DND-41 (cell line): ENCODE data around the gene DIAPH2.

ENCODE experiments used
- CTCF ChIP-seq: IDR thresholded peaks from 2 replicates; pipeline ENCODE4 v1.5.1; 2012; ENCODE audit warnings: borderline replicate concordance, low read length, moderate library complexity, mild to moderate bottlenecking; ENCODE audit not compliant: poor library complexity, severe bottlenecking; ENCODE audit errors: extremely low read depth
- EZH2 ChIP-seq: IDR thresholded peaks from 3 replicates; pipeline ENCODE4 v1.6.1; 2012; ENCODE audit warnings: borderline replicate concordance, low read depth, mild to moderate bottlenecking, moderate library complexity, low read length, inconsistent platforms; ENCODE audit not compliant: severe bottlenecking

- TF ChIP-seq CTCF (no peak), EZH2 (no peak)
Measured at GRCh38 chrX:96692454-96692853, 7.8 kb downstream of the DIAPH2 start.
